ENCODE measurements around the gene AKR1E2.
"Not testable (repeated sequence)": the region's sequence is repeated elsewhere in the genome, so short reads cannot be mapped to it uniquely, and the experiment has no call there.

The AKR1E2 gene

DNA sequence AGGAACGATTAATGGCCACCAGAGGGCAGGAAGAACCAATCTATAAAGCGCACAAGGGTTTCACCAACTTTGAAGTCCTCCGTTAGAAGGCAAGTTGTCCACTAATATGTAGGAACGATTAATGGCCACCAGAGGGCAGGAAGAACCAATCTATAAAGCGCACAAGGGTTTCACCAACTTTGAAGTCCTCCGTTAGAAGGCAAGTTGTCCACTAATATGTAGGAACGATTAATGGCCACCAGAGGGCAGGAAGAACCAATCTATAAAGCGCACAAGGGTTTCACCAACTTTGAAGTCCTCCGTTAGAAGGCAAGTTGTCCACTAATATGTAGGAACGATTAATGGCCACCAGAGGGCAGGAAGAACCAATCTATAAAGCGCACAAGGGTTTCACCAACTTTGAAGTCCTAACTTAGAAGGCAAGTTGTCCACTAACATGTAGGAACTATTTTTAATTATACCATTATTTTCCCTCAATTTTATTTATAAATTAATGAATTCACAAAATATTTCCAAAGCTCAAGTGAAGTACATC is 10.3 kb upstream of the AKR1E2 start:
- not testable (repeated sequence) for DNase-seq

- DNase-seq: no peak
Measured at GRCh38 chr10:4816966-4817365, 9.0 kb upstream of the AKR1E2 start.

DNA sequence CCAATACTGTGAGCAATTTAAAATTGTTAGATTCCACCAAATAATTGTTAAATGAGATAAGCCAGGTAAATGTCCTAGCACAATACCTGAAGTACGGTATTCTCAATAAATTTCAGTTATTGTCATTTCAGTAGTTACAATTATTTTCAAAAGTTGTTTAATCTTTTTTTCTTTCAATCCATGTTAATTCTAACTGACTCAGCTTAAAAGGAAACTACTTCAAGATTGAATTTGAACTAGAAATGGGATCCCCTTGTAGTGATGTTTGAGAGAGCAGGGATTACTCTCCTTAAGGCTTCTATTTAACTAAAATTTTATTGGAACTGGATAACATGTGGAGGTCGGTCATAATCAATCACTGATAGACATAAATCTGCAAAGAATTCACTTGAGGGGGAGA is 6.9 kb upstream of the AKR1E2 start:
- no peak for DNase-seq

DNA sequence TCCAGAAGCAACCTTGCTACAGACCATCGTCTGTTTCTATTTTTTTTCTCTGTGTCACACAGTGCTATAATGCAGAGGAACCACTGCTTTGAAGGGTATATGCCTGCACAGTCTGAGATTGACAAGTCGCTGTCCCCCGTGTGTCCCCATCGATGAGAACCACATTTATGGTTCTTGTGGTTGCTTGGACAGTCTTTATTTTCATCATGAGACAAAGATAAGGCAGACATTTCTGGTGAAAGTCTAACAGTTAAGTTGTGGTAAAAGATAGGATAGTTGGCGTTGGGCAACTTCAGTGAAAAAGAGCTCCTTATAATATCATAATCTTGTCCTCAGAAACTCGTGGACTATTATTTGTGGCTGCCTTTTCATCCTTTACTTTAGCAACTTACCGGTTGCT is 6.3 kb upstream of the AKR1E2 start:
- DNase-seq: no peak

- DNase-seq: no peak
Measured at GRCh38 chr10:4820804-4821401, 5.1 kb upstream of the AKR1E2 start.

DNA sequence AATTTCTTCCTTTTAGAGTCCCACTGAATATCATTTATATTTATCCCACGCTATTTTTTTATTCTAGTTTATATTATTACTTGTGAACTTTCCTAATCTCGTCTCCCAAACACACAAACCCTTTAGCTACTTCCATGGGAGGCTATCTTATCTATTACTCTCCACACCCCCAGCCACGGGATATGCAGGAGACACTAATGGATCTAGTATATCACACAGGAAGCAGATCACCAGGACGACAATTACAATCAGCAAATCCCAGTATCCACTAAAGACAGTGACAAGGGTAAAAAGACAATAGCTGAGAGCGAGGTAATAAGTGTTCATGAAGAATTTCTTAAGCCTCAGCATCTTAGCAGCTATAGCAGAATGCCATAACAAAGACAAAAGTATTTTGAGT is 3.8 kb upstream of the AKR1E2 start:
- no peak for DNase-seq

DNA sequence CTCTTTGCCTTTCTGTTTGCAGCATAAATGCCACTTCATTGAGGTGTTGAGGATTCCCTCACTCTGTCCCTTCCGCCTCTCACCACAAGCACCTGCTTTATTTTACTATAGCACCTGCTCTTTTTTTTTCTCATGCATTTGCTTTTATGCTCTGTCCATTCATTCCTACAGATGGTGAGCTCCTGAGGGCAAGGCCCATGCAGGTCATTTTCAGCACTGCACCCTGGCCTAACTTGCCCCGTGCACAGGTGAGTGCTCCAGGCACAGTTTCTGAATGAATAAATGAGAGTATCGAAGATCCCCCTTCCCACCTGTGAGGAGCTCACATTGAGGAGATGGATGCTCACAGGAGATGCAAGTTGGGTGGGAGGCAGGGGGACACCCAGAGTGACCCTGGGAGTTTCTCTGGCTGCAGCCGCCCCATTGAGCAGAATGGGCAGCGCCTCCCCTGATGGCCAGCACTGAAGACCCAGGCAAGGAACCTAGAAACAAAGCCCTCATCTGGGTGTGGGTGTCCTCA is 1.2 kb upstream of the AKR1E2 start:
- no peak for DNase-seq

DNA sequence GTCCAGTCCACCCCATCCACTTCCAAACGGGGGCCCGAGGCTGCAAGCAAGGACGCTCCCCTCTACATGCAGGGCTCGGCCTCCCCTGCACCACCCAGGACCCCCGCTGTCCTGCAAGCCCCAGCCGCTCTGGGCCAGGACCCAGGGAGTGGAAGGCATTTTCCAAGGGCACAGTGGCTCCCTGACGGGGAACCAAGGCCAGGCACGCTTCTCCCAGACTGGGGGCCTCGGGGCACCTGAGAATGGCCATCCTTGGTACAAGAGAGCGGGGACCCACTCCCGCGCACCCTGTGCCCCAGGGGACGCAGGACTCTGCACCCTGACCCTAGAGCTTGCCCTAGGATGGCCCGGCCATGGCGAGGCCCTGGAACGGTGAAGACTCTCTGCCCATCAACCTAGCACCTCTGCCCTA is 545 bp upstream of the AKR1E2 start:
- no peak for DNase-seq

GRCh38 chr10:4826792-4827324 is 851 bp downstream of the AKR1E2 start:
- no peak for DNase-seq

- no peak for DNase-seq
Measured at GRCh38 chr10:4828005-4828404, 2.0 kb downstream of the AKR1E2 start.

DNA sequence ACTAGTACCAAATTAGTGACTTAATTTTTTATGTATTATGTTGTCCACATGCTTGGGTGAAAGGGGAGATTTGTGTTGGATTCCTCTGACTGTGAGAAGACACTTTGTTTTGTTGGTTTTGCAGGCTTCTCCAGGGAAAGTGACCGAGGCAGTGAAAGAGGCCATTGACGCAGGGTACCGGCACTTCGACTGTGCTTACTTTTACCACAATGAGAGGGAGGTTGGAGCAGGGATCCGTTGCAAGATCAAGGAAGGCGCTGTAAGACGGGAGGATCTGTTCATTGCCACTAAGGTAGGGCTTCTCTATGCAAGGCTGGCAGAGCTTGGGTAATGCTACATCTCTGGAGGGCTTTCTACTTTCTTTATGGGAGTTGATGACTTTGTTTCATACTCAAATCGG is 4.5 kb downstream of the AKR1E2 start:
- no peak for DNase-seq

DNA sequence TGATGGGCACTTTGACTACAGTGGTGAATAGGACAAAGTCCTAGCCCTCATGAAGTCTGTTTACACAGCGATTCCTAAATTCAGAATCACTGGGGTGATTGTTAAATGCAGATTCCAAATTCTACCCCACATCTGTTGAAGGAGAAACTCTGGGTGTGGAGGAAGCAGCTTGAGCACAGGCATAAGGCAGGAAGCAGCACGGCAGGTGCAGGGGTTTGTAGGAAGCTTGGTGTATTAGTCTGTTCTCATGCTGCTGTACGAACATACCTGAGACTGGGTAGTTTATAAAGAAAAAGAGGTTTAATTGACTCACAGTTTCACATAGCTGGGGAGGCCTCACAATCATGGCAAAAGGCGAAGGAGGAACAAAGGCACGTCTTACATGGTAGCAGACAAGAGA is 5.1 kb downstream of the AKR1E2 start:
- DNase-seq: no peak

DNA sequence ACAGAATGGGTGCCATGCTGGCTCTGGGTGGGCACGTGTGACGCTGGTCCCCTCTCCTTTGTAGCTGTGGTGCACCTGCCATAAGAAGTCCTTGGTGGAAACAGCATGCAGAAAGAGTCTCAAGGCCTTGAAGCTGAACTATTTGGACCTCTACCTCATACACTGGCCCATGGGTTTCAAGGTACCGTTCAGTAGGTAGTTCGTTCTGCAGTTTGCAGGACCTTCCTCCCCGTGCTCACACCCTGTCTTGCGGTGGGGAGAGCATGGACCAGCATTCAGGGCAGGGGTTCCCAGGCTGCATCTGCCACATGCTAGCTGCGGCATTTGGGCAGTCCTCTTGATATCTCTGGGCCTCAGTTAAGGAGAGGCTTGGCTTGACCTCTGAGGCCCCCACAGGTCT is 7.3 kb downstream of the AKR1E2 start:
- no peak for DNase-seq

DNA sequence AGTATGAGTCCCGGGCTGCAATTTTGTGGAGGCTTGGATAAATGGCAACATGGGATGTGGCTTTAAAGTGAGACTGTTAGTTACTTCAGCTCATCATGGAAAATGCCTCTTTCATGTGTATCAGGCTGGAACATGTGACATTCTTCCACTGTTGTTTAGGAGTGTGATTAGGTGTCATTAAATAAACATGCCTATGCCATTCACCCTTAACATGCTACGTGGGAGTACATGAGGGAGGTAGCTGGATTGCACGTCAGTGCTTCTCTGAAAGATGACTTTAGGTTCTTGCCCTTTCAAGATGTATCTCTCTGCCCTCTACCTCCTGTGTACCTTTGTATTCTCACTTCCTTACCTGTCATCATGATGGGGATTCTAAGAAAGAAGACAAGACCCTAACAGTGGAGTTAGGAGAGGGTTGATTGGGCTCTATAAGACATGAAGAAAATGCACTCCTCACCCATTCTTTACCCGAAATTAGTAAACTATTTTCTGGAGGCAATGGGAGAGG is 8.9 kb downstream of the AKR1E2 start:
- DNase-seq: no peak

DNA sequence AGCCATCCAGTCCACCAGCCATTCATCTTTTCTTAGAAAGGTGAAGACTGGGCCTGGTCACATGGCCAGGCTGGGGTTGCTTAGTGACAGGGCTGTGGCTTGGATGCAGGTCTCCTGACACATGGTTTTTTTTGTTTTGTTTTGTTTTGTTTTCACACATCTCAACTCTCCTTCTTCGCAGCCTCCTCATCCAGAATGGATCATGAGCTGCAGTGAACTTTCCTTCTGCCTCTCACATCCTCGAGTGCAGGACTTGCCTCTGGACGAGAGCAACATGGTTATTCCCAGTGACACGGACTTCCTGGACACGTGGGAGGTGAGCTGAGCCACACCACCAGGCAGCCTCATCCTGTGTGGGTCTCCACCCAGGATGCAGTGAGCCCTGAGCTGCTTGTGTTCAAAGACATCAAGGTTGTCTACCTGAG is 9.5 kb downstream of the AKR1E2 start:
- DNase-seq: no peak

GRCh38 chr10:4836416-4836969 is 10.5 kb downstream of the AKR1E2 start:
- DNase-seq: no peak

DNA sequence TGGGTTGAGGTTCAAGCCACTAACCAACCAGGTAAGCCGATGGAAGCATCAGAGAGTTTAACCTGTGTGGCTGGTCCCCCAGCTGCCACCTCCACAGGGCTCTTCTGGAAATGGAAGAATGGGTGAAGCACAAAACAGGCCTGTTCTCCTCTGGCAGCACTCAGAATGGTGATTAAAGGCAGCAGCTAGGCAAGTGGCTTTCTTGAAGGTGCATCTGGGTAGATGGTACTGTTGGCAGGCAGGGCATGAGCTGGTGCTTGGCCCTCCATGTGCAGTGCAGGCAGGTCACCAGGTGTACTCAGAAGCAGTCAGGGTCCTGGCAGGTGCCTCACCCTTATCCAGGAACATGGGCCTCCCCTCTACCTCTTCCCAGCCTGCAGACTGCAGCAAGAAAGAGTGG is 11.5 kb downstream of the AKR1E2 start:
- DNase-seq: no peak

- DNase-seq: no peak
Measured at GRCh38 chr10:4838743-4839142, 12.7 kb downstream of the AKR1E2 start.

- no peak for DNase-seq
Measured at GRCh38 chr10:4839353-4839752, 13.3 kb downstream of the AKR1E2 start.

DNA sequence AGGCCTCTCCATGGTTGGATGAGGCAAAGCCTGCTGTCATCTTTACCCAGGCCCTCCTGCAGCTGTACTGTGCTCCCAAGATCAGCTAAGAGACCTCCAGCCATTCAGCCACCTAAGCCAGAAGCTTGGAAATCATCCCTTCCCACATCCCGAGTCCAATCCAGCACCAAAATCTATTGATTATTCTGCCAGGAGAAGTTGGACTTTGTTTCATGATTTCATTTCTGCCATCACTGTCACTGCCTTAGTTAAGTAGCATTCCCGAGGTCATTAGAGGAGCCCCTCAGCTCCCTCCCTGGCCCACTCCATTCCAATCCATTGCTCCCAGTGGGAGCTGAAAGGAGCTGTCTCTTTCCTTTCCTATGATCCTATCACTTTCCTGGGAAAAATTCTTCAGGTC is 14.1 kb downstream of the AKR1E2 start:
- DNase-seq: no peak

DNA sequence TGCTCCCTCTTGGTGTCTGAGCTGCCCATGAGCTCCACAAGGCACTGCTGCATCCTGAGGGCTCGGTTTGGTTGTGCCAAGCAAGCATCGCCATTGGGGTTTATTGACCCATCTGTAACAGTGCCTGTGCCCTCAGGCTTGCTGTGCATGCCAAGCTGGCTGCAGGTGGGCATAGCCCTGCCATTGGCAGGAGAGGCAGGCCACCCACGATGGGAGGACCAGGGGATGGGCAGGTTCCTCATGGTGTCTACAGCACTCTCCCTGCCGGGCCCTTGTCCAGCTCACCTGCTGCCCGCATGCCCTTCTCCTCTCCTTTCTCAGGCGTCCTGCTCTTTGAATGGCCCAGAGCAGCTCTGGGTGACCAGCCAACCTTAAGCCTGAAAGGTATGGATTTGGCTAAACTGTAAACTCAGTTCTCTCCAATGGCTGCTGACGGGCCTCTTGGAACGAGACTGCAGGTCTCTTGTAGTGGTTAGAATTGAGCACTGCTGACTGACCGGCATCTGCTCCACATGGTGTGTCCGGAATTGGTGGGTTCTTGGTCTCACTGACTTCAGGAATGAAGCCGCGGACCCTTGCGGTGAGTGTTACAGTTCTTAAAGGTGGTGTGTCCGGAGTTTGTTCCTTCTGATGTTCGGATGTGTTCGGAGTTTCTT is 17.6 kb downstream of the AKR1E2 start:
- DNase-seq: no peak

DNA sequence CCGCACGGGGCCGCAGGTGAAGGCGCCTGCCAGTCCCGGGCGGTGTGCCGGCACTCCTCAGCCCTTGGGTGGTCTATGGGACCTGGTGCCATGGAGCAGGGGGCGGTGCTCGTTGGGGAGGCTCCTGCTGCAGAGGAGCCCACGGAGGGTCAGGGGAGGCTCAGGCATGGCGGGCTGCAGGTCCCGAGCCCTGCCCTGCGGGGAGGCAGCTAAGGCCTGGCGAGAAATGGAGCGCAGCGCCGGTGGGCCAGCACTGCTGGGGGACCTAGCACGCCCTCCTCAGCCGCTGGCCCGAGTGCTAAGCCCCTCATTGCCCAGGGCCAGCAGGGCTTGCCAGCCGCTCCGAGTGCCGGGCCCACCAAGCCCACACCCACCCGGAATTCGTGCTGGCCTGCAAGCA is 18.9 kb downstream of the AKR1E2 start:
- DNase-seq: no peak

DNA sequence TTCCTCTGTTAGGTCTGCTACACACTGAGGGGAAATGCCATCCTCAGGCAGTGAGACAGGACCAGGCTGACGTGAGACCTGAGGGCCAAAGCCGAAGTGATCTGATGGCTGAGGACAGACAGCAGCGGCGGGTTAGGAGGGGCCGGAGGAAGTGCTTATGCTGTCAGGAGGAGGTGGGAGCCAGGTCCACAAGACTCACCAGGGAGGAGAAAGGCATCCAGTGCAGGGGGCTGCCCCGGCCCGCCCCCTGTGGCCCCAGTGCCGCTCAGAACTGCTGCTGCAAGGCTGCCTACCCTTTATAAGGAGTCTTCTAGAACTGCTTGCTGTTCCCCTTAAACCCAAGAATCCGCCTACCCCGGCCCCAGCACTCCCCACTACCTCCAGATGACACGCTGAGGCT is 19.8 kb downstream of the AKR1E2 start:
- DNase-seq: no peak

DNA sequence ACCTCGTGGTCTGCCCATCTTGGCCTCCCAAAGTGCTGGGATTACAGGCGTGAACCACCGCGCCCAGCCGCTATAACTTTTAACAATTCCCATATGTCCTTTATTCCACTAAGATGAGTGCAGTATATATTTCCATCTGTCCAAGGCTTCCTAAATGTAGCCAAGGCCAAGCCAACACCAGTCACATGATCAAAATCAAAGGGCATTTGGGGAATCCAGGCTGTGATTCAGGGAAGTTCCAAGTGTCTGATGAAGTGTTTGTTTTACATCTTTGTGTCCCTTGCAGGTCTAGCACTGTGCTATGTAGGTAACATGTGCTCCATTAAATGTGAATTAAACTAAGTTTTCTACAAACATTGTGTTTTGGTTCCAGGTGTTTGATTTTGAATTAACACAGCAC is 20.8 kb downstream of the AKR1E2 start:
- DNase-seq: no peak
